ENCODE results near the gene ZNF574.

- TF ChIP-seq CTCF (conservative IDR thresholded peaks at IDR 0.05; ENCODE audit: low read length) (no peak), EZH2phosphoT487 (IDR thresholded peaks at IDR 0.05; ENCODE audit: borderline replicate concordance) (no peak)
These were observed 4.7 kb upstream of the ZNF574 start for GRCh38 chr19:42071247-42071646.

All from Loucy (cell line).